Osteoblast (primary cell): ENCODE data around the gene BARHL1. TPM values are rescaled to one million over a fixed set of nuclear protein-coding genes. Genes with fewer than 3 reads are reported as not detected.

Source experiments
- DNase-seq: peaks from one replicate; pipeline ENCODE4 v3.0.0; 2011; ENCODE audit warnings: low spot score, mixed read lengths; ENCODE audit not compliant: insufficient read length; ENCODE audit errors: missing footprints
- H2AFZ ChIP-seq: 2 replicates; pipeline ENCODE4 v1.6.0; 2011; ENCODE audit warnings: mild to moderate bottlenecking, low read length
- H3K27ac ChIP-seq: 2 replicates; pipeline ENCODE4 v1.5.1; 2011; ENCODE audit warnings: mild to moderate bottlenecking, low read depth, low read length, moderate library complexity
- H3K27me3 ChIP-seq: 2 replicates; pipeline ENCODE4 v1.6.0; 2012; ENCODE audit warnings: mild to moderate bottlenecking, control low read depth, inconsistent platforms, low read length, moderate library complexity; ENCODE audit not compliant: insufficient read depth
- H3K36me3 ChIP-seq: 2 replicates; pipeline ENCODE4 v1.5.1; 2011; ENCODE audit warnings: mild to moderate bottlenecking, low read length, control low read depth, moderate library complexity; ENCODE audit not compliant: insufficient read depth
- H3K4me1 ChIP-seq: 2 replicates; pipeline ENCODE4 v1.5.1; 2011; ENCODE audit warnings: mild to moderate bottlenecking, low read length, control low read depth, moderate library complexity; ENCODE audit not compliant: insufficient read depth
- H3K4me2 ChIP-seq: 2 replicates; pipeline ENCODE4 v1.6.0; 2011; ENCODE audit warnings: mild to moderate bottlenecking, low read length; ENCODE audit not compliant: insufficient read depth
- H3K4me3 ChIP-seq: fragments of 200-600 bp; sonication (generic); 3 replicates; pipeline ENCODE4 v1.5.1; 2012; ENCODE audit warnings: mild to moderate bottlenecking, low read length, inconsistent platforms; ENCODE audit not compliant: insufficient read depth
- H3K79me2 ChIP-seq: 2 replicates; pipeline ENCODE4 v1.6.0; 2012; ENCODE audit warnings: mild to moderate bottlenecking, low read length, control low read depth, inconsistent platforms; ENCODE audit not compliant: insufficient read depth
- H3K9me3 ChIP-seq: 2 replicates; pipeline ENCODE4 v1.5.1; 2011; ENCODE audit warnings: low read depth, low read length, control low read depth
- H4K20me1 ChIP-seq: 2 replicates; pipeline ENCODE4 v1.6.0; 2012; ENCODE audit warnings: mild to moderate bottlenecking, low read length, control low read depth; ENCODE audit not compliant: insufficient read depth
- CTCF ChIP-seq: IDR thresholded peaks from 2 replicates; pipeline ENCODE4 v1.5.1; 2011; ENCODE audit warnings: mild to moderate bottlenecking, low read depth, low read length, moderate library complexity; ENCODE audit errors: extremely low read depth
- total RNA-seq: library from RNA; depleted of rRNA; stranded (reverse); fragments of >200 nt; gene quantifications from 2 replicates; pipeline ENCODE4 v1.2.3, GENCODE V29; 2012

The BARHL1 gene
- total RNA-seq, 1 donor: not detected

GRCh38 chr9:132605387-132605786 is 23.0 kb downstream of the BARHL1 start:
- Histone ChIP-seq H3K27me3 (no peaks in the 10 kb centered on the region), H4K20me1 (peaks cover 11% of the 10 kb centered on the region), H3K9me3 (no peaks in the 10 kb centered on the region), H3K27ac (no peak overlapping the region), H2AFZ (no peak overlapping the region), H3K4me1 (peaks cover 6% of the 10 kb centered on the region), H3K79me2 (no peaks in the 10 kb centered on the region), H3K4me3 (no peak overlapping the region), H3K4me2 (no peak overlapping the region), H3K36me3 (peaks cover 24% of the 10 kb centered on the region)
- DNase-seq: no peak
- TF ChIP-seq CTCF: no peak

GRCh38 chr9:132606066-132606465 is 23.7 kb downstream of the BARHL1 start:
- H3K27ac ChIP-seq: no peak overlapping the region
- peak; percentile 45 for DNase-seq
- H4K20me1 ChIP-seq: peaks cover 9% of the 10 kb centered on the region
- no peaks in the 10 kb centered on the region for H3K27me3 ChIP-seq
- no peak overlapping the region for H3K4me2 ChIP-seq
- TF ChIP-seq CTCF: no peak
- no peak overlapping the region for H2AFZ ChIP-seq
- no peaks in the 10 kb centered on the region for H3K79me2 ChIP-seq
- H3K4me3 ChIP-seq: no peak overlapping the region
- H3K4me1 ChIP-seq: peaks cover 7% of the 10 kb centered on the region
- peaks cover 24% of the 10 kb centered on the region for H3K36me3 ChIP-seq
- H3K9me3 ChIP-seq: no peaks in the 10 kb centered on the region

GRCh38 chr9:132609184-132609583 is 26.8 kb downstream of the BARHL1 start:
- no peaks in the 10 kb centered on the region for H3K9me3 ChIP-seq
- no peak overlapping the region for H2AFZ ChIP-seq
- H3K4me3 ChIP-seq: no peak overlapping the region
- no peak for TF ChIP-seq CTCF
- H3K4me2 ChIP-seq: no peak overlapping the region
- H4K20me1 ChIP-seq: peaks cover 2% of the 10 kb centered on the region
- no peaks in the 10 kb centered on the region for H3K27me3 ChIP-seq
- H3K27ac ChIP-seq: peak overlapping the region; percentile 37
- peaks cover 24% of the 10 kb centered on the region for H3K36me3 ChIP-seq
- peaks cover 7% of the 10 kb centered on the region for H3K4me1 ChIP-seq
- DNase-seq: no peak
- H3K79me2 ChIP-seq: no peaks in the 10 kb centered on the region

- peaks cover 7% of the 10 kb centered on the region for H3K4me1 ChIP-seq
- peaks cover 4% of the 10 kb centered on the region for H4K20me1 ChIP-seq
- H3K4me2 ChIP-seq: no peak overlapping the region
- H3K9me3 ChIP-seq: no peaks in the 10 kb centered on the region
- H3K27ac ChIP-seq: peak overlapping the region; percentile 70
- H3K27me3 ChIP-seq: no peaks in the 10 kb centered on the region
- H3K79me2 ChIP-seq: no peaks in the 10 kb centered on the region
- peaks cover 30% of the 10 kb centered on the region for H3K36me3 ChIP-seq
- TF ChIP-seq CTCF: no peak
- DNase-seq: peak; percentile 94
- no peak overlapping the region for H2AFZ ChIP-seq
- no peak overlapping the region for H3K4me3 ChIP-seq
These were observed 27.4 kb downstream of the BARHL1 start for GRCh38 chr9:132609829-132610228.
